MCF 10A (cell line): ENCODE data around the gene PTCSC3. TPM values are rescaled to one million over a fixed set of nuclear protein-coding genes. Genes with fewer than 3 reads are reported as not detected.

Source experiments
- BruUV-seq: library from RNA; stranded (reverse); fragments of 400-500 nt; replicated peaks from 2 replicates; lab custom pipeline; 2021; lab: Mats Ljungman, UMichigan
- CTCF ChIA-PET: fragments of 300-600 bp; sonication (Branson Sonifier 250); formaldehyde crosslinking; extraction: SDS; loops from one replicate; lab custom pipeline; 2021; ENCODE audit warnings: antibody characterized with exemption, inconsistent platforms; lab: Yijun Ruan, JAX
- POLR2A ChIA-PET: fragments of 300-600, 350-650 bp; sonication (Branson Sonifier 250); formaldehyde crosslinking; extraction: SDS; loops from one replicate; lab custom pipeline; 2020; ENCODE audit warnings: antibody characterized with exemption, inconsistent platforms; lab: Yijun Ruan, JAX
- DNase-seq: peaks from one replicate; pipeline ENCODE4 v3.0.0-alpha.2; 2018; ENCODE audit not compliant: unreplicated experiment
- H3K27ac Mint-ChIP-seq: one replicate; pipeline ENCODE4 v1.8.0; 2022; ENCODE audit warnings: mild to moderate bottlenecking, low read depth, mixed read lengths; ENCODE audit not compliant: unreplicated experiment
- H3K27me3 Mint-ChIP-seq: one replicate; pipeline ENCODE4 v1.8.0; 2022; ENCODE audit warnings: mixed read lengths; ENCODE audit not compliant: insufficient read depth, unreplicated experiment
- H3K36me3 Mint-ChIP-seq: one replicate; pipeline ENCODE4 v1.8.0; 2022; ENCODE audit warnings: mild to moderate bottlenecking, moderate library complexity, mixed read lengths; ENCODE audit not compliant: insufficient read depth, unreplicated experiment
- H3K4me1 Mint-ChIP-seq: one replicate; pipeline ENCODE4 v1.8.0; 2022; ENCODE audit warnings: mixed read lengths; ENCODE audit not compliant: insufficient read depth, unreplicated experiment
- H3K4me3 Mint-ChIP-seq: one replicate; pipeline ENCODE4 v1.8.0; 2022; ENCODE audit warnings: mild to moderate bottlenecking, moderate library complexity, mixed read lengths; ENCODE audit not compliant: unreplicated experiment
- H3K9me3 Mint-ChIP-seq: one replicate; pipeline ENCODE4 v1.8.0; 2022; ENCODE audit warnings: mixed read lengths; ENCODE audit not compliant: unreplicated experiment
- CTCF ChIP-seq: fragments of 200-600 bp; IDR thresholded peaks from one replicate; pipeline ENCODE4 v1.8.0; 2022; ENCODE audit warnings: antibody characterized with exemption, mild to moderate bottlenecking; ENCODE audit not compliant: unreplicated experiment
- intact Hi-C: fragments of 100-400 bp; cut with micrococcal nuclease; formaldehyde crosslinking; loops from 2 replicates; pipeline ENCODE4 v1.14.1; 2022
- total RNA-seq: library from RNA; stranded (reverse); gene quantifications from 2 replicates; pipeline ENCODE4 v1.2.3, GENCODE V29; 2022

The PTCSC3 gene
- total RNA-seq, 1 experiment from 2014 or later = not detected

DNA sequence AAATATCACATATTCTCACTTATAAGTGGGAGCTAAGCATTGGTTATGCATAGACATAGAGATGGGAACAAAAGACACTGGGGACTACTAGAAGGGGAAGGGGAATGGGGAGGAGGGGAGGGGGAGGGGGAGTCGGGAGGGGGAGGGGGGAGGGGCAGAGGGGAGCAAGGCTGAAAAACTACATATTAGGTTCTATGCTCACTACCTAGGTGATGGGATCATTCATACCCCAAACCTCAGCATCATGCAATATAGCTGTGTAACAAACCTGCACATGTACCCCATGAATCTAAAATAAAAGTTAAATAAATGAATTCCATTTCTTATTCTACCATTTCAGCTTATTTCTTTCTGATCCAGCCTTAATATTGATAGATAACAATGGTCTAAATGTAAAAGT is 21.9 kb upstream of the PTCSC3 start:
- Mint-ChIP-seq H3K27me3 (no peaks in the 10 kb centered on the region), H3K4me1 (no peaks in the 10 kb centered on the region), H3K36me3 (no peaks in the 10 kb centered on the region), H3K4me3 (no peak overlapping the region), H3K9me3 (peaks cover 8% of the 10 kb centered on the region), H3K27ac (no peak overlapping the region)
- BruUV-seq = no TSS peak
- ChIA-PET CTCF (interaction anchor here (0.9 kb wide), 1 partner anchor 19 kb away, joined by 4 read pairs; no protein-coding TSS in a partner anchor), POLR2A (interaction anchor here (0.6 kb wide), 1 partner anchor 153 kb away, joined by 4 read pairs; no protein-coding TSS in a partner anchor)
- no peak for DNase-seq
- TF ChIP-seq CTCF = no peak
- intact Hi-C loops = no loop called here

DNA sequence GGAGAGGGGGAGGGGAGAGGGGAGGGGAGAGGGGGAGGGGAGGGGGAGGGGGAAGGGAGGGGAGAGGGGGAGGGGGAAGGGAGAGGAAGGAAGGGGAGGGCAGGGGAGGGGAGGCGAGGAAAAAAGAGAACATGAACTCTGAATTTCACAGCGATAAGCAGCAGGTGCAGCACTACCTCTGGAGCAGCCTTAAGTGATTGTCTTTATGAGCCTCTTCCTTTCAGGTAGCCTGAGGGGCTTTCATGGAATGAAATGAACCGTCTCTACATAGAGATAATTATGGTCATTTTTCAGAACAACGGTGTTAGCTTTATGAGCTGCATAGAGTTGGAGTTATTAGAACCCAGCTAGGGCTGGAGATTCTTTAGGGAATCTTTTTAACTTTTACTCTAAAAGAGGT is 18.1 kb upstream of the PTCSC3 start:
- Mint-ChIP-seq H3K9me3 (no peaks in the 10 kb centered on the region), H3K27ac (no peak overlapping the region), H3K4me3 (no peak overlapping the region), H3K36me3 (no peaks in the 10 kb centered on the region), H3K27me3 (no peaks in the 10 kb centered on the region), H3K4me1 (no peaks in the 10 kb centered on the region)
- CTCF ChIA-PET = interaction anchor here (0.6 kb wide), 1 partner anchor 60 kb away, joined by 4 read pairs; no protein-coding TSS in a partner anchor
- POLR2A ChIA-PET = no interaction called here
- intact Hi-C loops = no loop called here
- no TSS peak for BruUV-seq
- DNase-seq = no peak
- no peak for TF ChIP-seq CTCF

- H3K4me3 Mint-ChIP-seq = no peak overlapping the region
- no peaks in the 10 kb centered on the region for H3K27me3 Mint-ChIP-seq
- no TSS peak for BruUV-seq
- TF ChIP-seq CTCF = no peak
- POLR2A ChIA-PET = interaction anchor here (0.5 kb wide), 1 partner anchor 9 kb away, joined by 3 read pairs; no protein-coding TSS in a partner anchor
- no peaks in the 10 kb centered on the region for H3K36me3 Mint-ChIP-seq
- CTCF ChIA-PET = no interaction called here
- no peak overlapping the region for H3K27ac Mint-ChIP-seq
- intact Hi-C loops = no loop called here
- DNase-seq = no peak
- no peaks in the 10 kb centered on the region for H3K9me3 Mint-ChIP-seq
- no peaks in the 10 kb centered on the region for H3K4me1 Mint-ChIP-seq
Measured at GRCh38 chr14:36192530-36192929, 16.0 kb upstream of the PTCSC3 start.

DNA sequence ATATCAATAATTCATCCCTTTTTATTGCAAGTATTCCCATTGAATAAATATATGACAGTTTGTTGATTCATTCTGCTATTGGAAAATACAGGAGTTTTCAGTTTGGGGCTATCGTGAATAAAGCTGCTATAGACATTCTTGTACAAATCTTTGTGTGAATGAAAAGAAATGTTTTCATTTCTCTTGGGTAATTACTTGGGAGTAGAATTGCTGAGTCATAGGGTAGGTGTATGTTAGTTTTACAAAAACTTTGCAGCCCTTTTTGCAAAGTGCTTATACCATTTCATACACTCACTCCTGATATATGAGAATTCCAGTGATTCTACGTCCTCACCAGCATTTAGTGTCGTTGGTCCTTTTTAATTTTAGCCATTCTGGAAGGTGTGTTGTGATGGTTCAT is 6.9 kb upstream of the PTCSC3 start:
- ChIA-PET CTCF (no interaction called here), POLR2A (interaction anchor here (1.0 kb wide), 1 partner anchor 358 kb away, joined by 3 read pairs; the partner anchor contains the start of gene BRMS1L)
- TF ChIP-seq CTCF = no peak
- intact Hi-C loops = no loop called here
- no peaks in the 10 kb centered on the region for H3K36me3 Mint-ChIP-seq
- no peak overlapping the region for H3K4me3 Mint-ChIP-seq
- peaks cover 6% of the 10 kb centered on the region for H3K4me1 Mint-ChIP-seq
- H3K27me3 Mint-ChIP-seq = no peaks in the 10 kb centered on the region
- peak overlapping the region; percentile 51 for H3K27ac Mint-ChIP-seq
- DNase-seq = peak; percentile 34
- no peaks in the 10 kb centered on the region for H3K9me3 Mint-ChIP-seq
- BruUV-seq = no TSS peak
